ENCODE data around the gene ANO9.

ANO9 gene

GRCh38 chr11:460331-461199, 18.8 kb upstream of the ANO9 start:
- Histone ChIP-seq H3K27ac (no peak overlapping the region), H3K9me3 (no peaks in the 10 kb centered on the region), H3K27me3 (no peaks in the 10 kb centered on the region), H3K36me3 (peaks cover 9% of the 10 kb centered on the region), H3K4me3 (ENCODE audit: low read depth in 1 of 2, low read length in 1 of 2) (no peak overlapping the region), H3K4me1 (ENCODE audit: control insufficient read depth in 1 of 2, insufficient read depth in 1 of 2, low read depth in 1 of 2, low read length in 1 of 2) (no peaks in the 10 kb centered on the region)
- TF ChIP-seq CTCF (IDR thresholded peaks at IDR 0.05) = no peak

- H3K36me3 ChIP-seq = peaks cover 9% of the 10 kb centered on the region
- H3K27me3 ChIP-seq = no peaks in the 10 kb centered on the region
- H3K9me3 ChIP-seq = no peaks in the 10 kb centered on the region
- H3K4me3 ChIP-seq (ENCODE audit: low read depth in 1 of 2, low read length in 1 of 2) = no peak overlapping the region
- TF ChIP-seq CTCF (IDR thresholded peaks at IDR 0.05) = no peak
- no peak overlapping the region for H3K27ac ChIP-seq
- no peaks in the 10 kb centered on the region for H3K4me1 ChIP-seq (ENCODE audit: control insufficient read depth in 1 of 2, insufficient read depth in 1 of 2, low read depth in 1 of 2, low read length in 1 of 2)
Measured at GRCh38 chr11:459511-460220, 17.9 kb upstream of the ANO9 start.

- Histone ChIP-seq H3K4me3 (ENCODE audit: low read depth in 1 of 2, low read length in 1 of 2) (no peak overlapping the region), H3K36me3 (peaks cover 24% of the 10 kb centered on the region), H3K9me3 (no peaks in the 10 kb centered on the region), H3K4me1 (ENCODE audit: control insufficient read depth in 1 of 2, insufficient read depth in 1 of 2, low read depth in 1 of 2, low read length in 1 of 2) (no peaks in the 10 kb centered on the region), H3K27ac (no peak overlapping the region), H3K27me3 (no peaks in the 10 kb centered on the region)
- no peak for TF ChIP-seq CTCF (IDR thresholded peaks at IDR 0.05)
Measured at GRCh38 chr11:457111-457760, 15.4 kb upstream of the ANO9 start.

- Histone ChIP-seq H3K4me3 (ENCODE audit: low read depth in 1 of 2, low read length in 1 of 2) (no peak overlapping the region), H3K9me3 (no peaks in the 10 kb centered on the region), H3K27ac (no peak overlapping the region), H3K27me3 (peaks cover 2% of the 10 kb centered on the region), H3K4me1 (ENCODE audit: control insufficient read depth in 1 of 2, insufficient read depth in 1 of 2, low read depth in 1 of 2, low read length in 1 of 2) (peaks cover 0 to under 1% of the 10 kb centered on the region in 2 experiments), H3K36me3 (peaks cover 24% of the 10 kb centered on the region)
- no peak for TF ChIP-seq CTCF (IDR thresholded peaks at IDR 0.05)
Measured at GRCh38 chr11:456533-456932, 14.7 kb upstream of the ANO9 start.

- no peak for TF ChIP-seq CTCF (IDR thresholded peaks at IDR 0.05)
- Histone ChIP-seq H3K9me3 (no peaks in the 10 kb centered on the region), H3K4me3 (ENCODE audit: low read depth in 1 of 2, low read length in 1 of 2) (no peak overlapping the region), H3K4me1 (ENCODE audit: control insufficient read depth in 1 of 2, insufficient read depth in 1 of 2, low read depth in 1 of 2, low read length in 1 of 2) (peaks cover 7 to 9% of the 10 kb centered on the region in 2 experiments), H3K27me3 (peaks cover 10% of the 10 kb centered on the region), H3K36me3 (peaks cover 20% of the 10 kb centered on the region), H3K27ac (no peak overlapping the region)
Measured at GRCh38 chr11:455566-456147, 13.8 kb upstream of the ANO9 start.
